Measurements from ENCODE around the gene SCUBE3. TPM values are rescaled to one million over a fixed set of nuclear protein-coding genes. Genes with fewer than 3 reads are reported as not detected.

The SCUBE3 gene
- total and polyA plus RNA-seq, 9 of the 15 experiments (the other 6 are each of a cell fraction or from before 2014, with no cell fraction given), result 0.01 to 0.11 TPM; not detected in 7

- TF ChIP-seq PCBP1 (IDR thresholded peaks at IDR 0.05; ENCODE audit: low read depth, low read length, poor library complexity, severe bottlenecking) (no peak), E2F3 (CRISPR knock-in tag; IDR thresholded peaks at IDR 0.05) (peak; percentile 62; the same call in 1 of the 2 replicates), NCOA2 (IDR thresholded peaks at IDR 0.05; ENCODE audit: partially characterized antibody in 2 of 2) (no peak), DPF2 (IDR thresholded peaks at IDR 0.05) (no peak), ZNF436 (CRISPR knock-in tag; IDR thresholded peaks at IDR 0.05) (peak; percentile 29; the same call in 1 of the 2 replicates), ZBTB12 (CRISPR knock-in tag; IDR thresholded peaks at IDR 0.05) (no peak), GTF3C2 (IDR thresholded peaks at IDR 0.05; ENCODE audit: borderline replicate concordance, extremely low read depth, insufficient read length) (no peak), MXI1 (IDR thresholded peaks at IDR 0.05; ENCODE audit: low read depth, low read length) (peak; percentile 20; the same call in 1 of the 2 replicates), XRCC3 (IDR thresholded peaks at IDR 0.05) (no peak), EGR1 (conservative IDR thresholded peaks at IDR 0.05) (peak; percentile 80), CEBPB (tag; IDR thresholded peaks at IDR 0.05) (no peak), PML (IDR thresholded peaks at IDR 0.05; ENCODE audit: low read length) (0 out of 2 replicates have a peak, but pooled peaks have one; percentile 39), PTTG1 (tag; IDR thresholded peaks at IDR 0.05; ENCODE audit: low read depth) (no peak), ELF4 (CRISPR knock-in tag; IDR thresholded peaks at IDR 0.05) (peak; percentile 78; the same call in 1 of the 2 replicates), ZNF274 (IDR thresholded peaks at IDR 0.05; ENCODE audit: borderline replicate concordance, low read depth, low read length) (no peak), ZNF431 (CRISPR knock-in tag; IDR thresholded peaks at IDR 0.05) (peak; percentile 17; the same call in 1 of the 2 replicates), MEF2A (IDR thresholded peaks at IDR 0.05; ENCODE audit: control insufficient read depth, low read depth, low read length) (no peak), PHB (CRISPR knock-in tag; IDR thresholded peaks at IDR 0.05) (no peak), ZNF280B (CRISPR knock-in tag; IDR thresholded peaks at IDR 0.05) (no peak), RAD51 (IDR thresholded peaks at IDR 0.05; ENCODE audit: borderline replicate concordance, low read depth) (no peak)
Observed at GRCh38 chr6:35297601-35298481, 84.1 kb downstream of the SCUBE3 start, which contains the start of gene DEF6 (continued).
